OCI-LY3 (cell line): Measurements from ENCODE around the gene GINS2.

ENCODE experiments used
- CTCF ChIP-seq: fragments of 200-600, 300-600 bp; sonication (generic); IDR thresholded peaks from 2 replicates; pipeline ENCODE4 v1.5.1; 2014; ENCODE audit warnings: antibody characterized with exemption, low read length, low read depth
- EZH2phosphoT487 ChIP-seq: fragments of 200-600 bp; shearing (Covaris generic); IDR thresholded peaks from 2 replicates; pipeline ENCODE4 v1.6.1; 2018; ENCODE audit warnings: antibody characterized with exemption, mixed run types, low read depth

- TF ChIP-seq CTCF (no peak), EZH2phosphoT487 (no peak)
These were observed 3.5 kb downstream of the GINS2 start for GRCh38 chr16:85685251-85685650.
